UCSD-AML1 (cell line): ENCODE data around the gene SERTAD1.

Source experiments
- DNase-seq: peaks from one replicate; lab custom pipeline; 2025; ENCODE audit not compliant: unreplicated experiment; lab: John Stamatoyannopoulos, UW

Gene SERTAD1

DNA sequence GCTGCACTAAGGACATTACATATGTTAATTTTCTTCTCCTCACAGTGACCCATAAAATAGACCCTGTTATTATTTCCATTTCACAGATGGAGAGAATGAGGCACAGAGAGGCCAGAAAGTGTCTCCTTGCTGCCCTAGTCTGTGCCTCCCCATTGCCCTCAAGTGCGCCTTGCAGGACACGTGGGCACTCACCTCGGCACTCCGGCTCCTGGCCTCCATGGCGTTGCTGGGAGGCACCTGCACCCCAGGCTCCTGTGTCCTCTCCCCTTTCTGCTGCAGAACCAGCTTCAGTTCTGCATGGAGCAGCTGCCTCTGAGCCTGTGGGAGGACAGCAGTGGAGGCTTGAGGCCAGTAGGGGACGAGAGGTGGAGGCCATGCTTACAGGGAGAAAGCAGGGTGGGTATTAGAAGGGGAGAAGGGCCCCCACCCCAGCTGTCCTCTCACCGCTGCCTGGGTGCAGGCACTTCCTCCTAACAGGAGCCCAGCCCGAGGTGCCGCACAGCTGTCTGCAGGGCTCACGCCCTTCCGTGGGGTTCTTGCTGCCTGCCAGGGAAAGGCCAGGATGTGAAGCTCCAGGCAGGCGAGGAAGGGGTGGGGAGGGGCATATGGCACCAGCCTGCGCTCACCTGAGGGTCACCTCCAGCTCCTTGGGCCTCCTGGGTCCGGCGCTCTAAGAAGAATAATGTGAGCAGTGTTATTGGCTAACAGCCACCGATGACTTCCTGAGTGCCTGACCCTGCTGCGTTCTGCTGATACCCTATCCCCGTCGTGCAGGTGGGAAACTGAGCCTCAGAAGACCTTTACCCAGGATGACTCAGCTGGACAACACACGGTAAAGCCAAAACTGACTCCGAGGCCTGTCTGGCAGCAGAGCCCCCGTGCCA lies 17.8 kb downstream of the SERTAD1 start:
- DNase-seq: no peak

DNA sequence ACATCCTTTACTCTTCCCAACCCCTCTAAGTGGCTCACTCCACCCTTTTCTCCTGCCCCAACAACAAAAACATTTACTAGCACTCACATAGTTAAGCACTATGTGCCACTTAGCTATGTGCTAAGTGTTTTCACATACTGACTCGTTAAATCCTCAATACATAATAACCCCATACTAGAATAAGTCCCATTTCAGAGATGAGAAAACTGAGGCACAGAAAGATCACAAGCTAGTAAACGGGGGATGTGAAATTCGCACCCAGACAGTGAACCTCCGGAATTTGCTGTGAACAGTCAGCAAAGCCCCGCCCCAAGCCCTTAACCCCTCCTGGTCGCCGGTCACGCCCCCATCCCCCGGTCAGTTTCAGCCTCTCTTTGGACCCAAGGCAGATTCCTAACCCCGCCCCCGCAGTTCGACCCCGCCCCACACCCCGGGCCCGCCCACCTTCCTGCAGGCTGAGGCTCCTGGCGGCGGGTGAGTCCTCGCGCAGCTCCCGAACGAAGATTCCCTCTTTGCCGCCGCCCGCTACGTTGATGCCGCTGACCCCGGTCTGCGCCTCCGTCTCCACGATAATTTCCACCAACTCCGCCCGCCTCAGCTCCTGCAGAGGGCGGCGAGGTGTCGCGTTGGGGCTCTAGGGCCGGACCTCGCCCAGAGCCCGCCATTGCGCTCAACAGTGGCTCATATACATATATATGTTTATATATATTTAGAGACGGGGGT lies 22.4 kb downstream of the SERTAD1 start:
- DNase-seq: peak; percentile 92

DNA sequence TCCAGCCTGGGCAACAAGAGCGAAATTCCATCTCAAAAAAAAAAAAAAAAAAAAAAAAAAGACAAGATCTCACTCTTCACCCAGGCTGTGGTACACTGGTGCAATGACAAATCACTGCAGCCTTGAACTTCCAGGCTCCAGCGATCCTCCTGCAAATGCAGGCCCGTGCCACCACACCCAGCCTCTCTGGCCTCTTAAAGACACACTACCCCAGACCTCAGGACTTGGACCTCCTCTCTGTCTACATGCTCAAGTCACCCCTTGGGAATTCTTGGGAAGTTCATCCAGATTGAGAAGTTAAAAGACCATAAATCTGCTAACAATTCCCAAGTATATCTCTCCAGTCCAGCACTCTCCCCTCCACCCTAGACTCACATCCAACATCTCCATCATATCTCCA lies 25.2 kb downstream of the SERTAD1 start:
- no peak for DNase-seq

DNA sequence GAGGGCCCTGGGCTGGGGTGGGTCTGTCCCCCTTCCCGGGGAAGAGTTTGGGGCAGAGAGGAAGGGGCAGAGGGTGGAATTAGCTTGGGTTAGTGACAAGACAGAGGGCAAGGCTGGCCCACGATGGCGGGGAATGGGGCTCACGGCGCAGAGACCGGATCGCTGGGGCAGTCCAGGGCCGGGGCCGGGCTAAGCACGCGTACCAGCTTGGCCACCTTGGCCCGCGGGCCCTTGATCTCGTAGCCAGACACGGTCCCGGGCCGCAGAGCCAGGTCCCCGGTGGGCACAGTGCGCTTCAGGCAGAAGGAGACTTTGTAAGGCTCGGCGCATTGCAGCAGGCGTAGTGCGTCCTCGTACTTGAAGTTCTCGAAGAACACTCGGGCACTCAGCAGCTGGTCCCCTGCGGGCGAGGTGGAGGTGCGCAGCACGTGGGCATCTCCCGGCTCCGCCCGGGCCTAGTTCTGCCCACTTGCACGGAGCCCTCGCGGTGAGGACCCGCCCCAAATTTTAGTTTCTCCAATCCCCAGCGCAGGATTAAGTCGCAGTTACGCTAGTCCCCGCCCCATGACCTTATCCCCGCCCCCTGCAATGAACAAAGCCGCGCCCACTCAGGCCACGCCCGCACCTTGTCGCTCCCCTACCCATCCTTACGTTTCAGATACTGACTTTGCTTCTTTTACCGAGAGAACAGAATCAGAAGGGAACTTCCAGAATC lies 27.2 kb downstream of the SERTAD1 start:
- no peak for DNase-seq

DNA sequence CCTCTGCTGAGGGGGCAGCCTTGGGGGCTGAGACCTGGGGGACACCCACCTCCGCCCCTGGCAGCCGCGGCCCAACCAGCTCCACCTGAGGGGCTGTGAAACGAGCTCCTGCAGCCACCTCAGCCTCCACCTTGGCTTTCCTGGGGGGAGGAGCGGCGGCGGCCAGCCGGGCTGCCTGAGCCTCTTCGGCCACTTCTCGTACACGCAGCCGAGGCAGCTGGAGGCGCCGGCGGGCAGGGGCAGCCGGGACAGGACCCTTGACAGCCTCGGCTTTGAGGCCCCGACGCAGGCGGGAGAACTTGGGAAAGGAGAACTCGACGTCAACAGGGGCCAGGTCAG lies 28.3 kb downstream of the SERTAD1 start:
- no peak for DNase-seq

DNA sequence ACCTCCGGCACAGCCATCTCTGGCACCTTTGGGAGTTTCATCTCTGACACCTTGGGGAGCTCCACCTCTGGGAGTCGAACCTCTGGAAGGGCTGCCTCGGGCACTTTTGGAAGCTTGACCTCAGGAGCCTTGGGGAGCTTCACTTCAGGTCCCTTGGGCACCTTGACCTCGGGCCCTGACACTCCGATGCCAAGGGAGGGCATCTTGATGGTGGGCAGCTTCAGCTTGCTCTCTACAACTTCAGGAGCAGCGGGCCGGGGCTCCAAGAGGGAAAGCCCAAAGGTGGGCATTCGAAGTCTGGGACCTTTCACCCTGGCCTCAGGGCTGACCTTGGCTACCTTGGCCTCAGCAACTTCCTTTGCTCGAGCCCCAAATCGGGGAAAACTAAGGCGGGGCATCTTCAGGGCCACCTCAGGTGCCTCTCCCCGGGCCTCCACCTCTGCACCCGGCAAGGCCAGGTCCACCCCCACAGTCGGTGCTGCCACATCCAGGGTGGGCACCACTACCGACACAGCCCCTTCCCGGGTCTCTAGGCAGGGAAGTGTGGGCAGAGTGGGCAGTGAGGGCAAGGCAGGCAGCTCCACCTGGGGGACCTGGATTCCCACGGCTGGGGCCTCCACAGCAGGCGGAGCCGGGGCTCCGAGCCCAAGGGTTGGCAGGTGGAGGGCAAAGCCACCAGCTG lies 28.8 kb downstream of the SERTAD1 start:
- DNase-seq: no peak

DNA sequence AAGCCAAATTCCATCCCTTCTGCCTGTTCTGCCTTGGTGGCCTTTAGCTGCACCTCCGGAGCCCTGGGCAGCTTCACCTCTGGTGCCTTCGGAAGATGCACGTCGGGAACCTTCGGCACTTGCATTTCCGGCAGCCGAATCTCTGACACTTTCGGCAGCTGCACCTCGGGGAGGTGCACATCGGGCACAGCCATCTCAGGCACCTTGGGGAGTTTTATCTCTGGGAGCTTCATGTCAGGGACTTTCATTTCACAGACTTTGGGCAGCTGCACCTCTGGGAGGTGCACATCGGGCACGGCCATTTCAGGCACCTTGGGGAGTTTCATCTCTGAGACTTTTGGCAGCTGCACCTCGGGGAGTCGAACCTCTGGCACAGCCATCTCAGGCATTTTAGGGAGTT lies 29.8 kb downstream of the SERTAD1 start:
- no peak for DNase-seq

DNA sequence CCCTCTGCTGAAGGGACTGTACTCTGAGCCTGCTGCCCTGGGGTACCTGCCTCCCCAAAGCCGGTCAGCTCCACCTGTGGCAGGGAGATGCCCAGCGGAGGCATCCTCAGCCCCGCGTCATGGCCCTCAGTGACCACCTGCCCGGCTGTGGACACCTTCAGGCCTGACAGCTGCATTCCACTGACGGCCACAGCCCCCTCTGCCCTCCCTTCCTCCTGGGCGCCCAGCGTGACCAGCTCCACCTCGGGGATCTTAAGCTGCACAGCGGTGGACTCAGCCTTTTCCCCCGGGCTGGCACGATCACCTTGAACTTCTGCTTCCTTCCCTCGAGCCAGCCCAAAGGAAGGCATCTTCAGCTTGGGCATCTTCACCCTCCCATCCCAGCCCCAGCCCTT lies 31.0 kb downstream of the SERTAD1 start:
- DNase-seq: no peak

DNA sequence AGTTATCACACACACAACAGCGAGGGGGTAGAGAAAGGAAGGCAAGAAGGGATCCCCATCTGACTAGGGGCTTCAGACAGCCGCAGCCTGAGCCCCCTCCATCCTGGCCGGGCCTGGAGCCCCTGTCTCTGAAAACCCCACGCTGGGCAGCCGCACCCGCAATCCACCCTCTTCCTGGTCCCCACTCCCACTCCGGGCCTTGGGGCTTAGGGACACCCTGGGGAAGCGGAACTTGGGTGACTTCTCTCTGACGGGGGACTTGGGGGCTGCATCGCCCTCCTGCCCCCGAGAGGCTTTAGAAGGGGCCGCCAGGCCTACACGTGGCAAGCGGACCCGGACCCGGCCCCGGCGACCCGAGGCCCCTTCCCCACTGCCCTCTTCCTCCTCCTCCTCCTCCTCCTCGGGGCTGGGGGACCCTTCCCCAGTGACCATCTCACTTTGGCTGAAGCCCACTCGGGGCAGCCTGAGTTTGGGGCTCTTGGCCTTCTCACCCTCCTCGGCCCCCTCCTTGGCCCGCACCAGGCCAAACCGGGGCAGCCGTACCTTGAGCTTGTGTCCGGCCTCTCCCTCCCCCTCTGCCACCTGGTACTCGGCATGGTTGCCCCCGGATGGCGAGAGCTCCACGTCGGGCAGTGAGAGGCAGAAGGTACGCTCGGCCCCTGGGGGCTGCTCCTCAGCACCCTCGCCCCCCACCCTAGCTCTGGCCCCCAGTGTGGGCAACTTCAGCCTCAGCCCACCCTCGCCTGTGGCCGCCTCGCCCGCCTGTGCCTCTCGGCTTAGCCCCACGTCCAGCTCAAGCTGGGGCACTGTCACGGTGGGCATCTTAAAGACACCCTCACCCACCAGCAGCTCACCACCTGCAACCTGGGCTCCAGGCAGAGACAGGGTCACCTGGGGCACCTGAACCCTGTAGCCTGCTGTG lies 31.6 kb downstream of the SERTAD1 start:
- DNase-seq: no peak

DNA sequence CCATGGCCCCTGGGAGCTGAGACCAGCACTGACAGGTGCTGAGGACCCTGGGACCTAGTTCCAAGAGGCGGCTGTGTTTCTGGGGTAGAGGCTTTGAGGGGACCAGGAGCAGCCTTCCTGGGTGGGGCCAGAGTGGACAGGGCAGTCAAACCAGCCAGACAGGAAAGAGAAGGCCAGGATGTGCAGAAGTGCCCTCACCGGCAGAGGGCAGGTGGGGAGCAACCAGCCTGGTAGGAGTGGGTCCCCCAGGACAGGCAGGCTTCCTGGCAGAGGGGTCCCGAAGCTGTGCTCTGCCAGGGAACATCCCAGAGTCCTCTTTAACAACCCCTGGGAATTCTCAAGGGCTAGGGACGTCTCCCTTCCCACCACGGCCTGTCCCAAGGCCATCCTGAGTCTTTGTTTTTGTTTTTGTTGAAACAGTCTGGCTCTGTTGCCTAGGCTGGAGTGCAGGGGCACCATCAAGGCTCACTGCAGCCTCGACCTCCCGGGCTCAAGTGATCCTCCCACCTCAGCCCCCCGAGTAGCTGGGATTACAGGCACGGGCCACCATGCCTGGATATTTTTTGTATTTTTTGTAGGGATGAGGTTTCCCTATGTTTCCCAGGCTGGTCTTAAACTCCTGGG lies 32.8 kb downstream of the SERTAD1 start:
- DNase-seq: peak; percentile 23

DNA sequence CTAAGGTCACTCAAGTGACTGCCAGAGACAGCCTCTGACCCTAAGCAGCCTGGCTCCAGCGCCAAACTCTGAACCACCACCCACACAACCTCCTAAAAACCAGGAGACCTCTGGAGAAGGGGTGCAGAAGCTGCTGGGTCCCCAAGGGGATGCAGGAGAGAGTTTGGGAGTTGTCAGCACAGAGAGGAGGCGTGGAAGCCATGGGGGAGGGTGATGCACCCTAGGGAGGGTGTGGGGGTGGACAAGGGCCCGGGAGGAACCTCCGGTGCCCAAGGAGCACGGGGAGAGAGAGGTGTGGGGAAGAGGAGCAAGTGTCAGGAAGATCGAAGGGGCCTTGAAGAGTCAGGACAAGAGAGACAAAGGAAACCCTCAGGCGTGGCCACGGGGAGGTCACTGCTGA lies 33.7 kb downstream of the SERTAD1 start:
- no peak for DNase-seq

DNA sequence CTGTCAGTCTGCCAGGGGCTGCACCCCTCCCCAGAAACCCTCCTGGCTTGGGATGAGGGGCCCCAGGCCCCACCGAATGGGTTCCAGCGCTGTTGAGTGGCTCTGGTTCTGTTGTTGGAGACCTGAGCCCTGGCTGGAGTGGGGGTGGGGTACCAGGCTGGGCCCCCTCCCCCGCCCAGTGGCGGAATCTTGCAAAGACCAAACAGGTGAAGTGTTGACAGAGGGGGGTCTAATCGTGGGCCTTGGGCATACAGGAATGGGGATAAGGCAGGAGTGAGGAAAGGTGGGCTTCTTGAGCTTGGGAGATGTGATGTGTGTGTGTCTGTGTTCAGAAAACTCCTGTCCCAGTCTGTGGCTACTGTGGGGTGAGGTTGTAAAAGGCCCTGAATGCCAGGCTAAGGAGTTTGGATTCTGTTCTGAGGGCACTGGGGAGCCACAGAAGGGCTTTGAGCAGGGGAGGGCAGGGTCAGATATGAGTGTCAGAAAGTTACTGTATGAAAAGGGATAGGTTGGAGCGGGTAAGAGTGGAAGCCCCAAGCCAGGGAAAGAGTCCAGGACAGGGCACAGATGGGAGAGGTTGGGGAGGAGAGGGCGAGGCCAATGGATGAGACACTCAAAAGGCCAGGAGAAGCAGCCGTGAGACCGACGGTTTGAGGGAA lies 35.6 kb downstream of the SERTAD1 start, which contains the start of gene HIPK4:
HIPK4 (minus strand) TSS at position 98 of the 659 bp plus-strand sequence. CDS start 279 bp downstream, outside the sequence.
- no peak for DNase-seq

DNA sequence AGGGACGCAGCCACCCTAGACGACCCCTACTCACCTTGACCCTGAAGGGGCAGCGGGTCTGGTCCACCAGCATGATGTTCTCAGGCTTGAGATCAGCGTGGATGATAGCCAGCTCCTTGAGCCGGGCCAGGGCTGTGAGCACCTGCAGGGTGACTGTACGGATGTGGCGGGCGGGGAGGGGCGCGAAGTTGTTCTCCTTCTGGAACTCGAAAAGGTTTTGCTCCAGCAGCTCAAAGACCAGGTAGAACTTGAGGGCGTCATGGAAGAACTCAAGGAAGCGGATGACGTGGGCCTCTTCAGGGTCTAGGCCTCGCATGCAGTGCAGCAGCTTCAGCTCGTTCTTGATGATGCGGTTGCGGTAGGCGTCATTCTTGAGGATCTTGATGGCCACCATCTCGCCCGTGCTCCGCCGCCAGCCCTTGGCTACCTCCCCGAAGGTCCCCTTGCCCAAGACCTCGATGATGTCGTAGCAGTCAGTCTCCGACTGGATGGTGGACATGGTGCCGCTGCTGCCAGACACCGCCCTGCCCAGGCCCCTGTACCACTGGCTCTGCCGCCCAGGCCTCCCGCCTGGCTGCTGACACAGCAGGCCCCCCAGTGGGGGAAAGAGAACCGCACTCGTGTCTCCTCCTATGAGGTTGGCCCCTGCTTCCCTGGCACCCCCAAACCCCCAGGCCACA lies 36.2 kb downstream of the SERTAD1 start:
- no peak for DNase-seq

DNA sequence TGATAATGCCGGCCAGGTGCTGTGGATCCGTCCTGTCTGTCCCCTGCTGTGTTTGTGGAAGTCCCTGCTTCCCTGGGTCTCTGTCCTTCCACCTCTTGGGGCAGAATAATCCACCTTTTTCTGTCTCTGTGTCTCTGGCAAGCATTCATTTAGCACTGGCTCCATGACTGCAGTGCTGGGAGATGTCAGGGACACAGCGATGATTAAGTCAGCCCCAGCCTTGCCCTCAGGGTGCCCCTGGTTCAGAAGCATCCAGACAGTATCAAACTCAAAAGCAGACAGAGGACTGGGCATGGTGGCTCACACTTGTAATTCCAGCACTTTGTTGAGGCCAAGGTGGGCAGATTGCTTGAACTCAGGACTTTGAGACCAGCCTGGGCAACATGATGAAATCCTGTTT lies 37.3 kb downstream of the SERTAD1 start:
- DNase-seq: no peak

DNA sequence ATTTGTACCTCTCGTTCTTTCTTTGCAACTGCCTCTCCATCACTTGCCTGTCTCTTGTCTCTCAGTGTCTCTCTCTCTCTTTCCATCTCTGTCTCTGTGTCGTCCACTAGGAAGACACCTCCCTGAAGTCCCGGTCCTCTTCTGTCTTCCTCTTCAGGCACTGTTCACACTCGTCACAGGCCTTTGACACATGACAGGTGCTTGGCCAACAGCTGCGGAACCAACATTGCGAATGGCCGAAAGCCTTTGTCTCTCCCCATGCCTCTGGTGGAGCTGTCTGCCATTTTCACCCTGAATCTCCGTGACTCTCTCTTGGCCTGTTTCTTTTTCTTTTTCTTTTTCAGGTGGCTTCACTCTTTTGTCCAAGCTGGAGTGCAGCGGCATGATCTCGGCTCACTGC lies 38.6 kb downstream of the SERTAD1 start:
- no peak for DNase-seq

DNA sequence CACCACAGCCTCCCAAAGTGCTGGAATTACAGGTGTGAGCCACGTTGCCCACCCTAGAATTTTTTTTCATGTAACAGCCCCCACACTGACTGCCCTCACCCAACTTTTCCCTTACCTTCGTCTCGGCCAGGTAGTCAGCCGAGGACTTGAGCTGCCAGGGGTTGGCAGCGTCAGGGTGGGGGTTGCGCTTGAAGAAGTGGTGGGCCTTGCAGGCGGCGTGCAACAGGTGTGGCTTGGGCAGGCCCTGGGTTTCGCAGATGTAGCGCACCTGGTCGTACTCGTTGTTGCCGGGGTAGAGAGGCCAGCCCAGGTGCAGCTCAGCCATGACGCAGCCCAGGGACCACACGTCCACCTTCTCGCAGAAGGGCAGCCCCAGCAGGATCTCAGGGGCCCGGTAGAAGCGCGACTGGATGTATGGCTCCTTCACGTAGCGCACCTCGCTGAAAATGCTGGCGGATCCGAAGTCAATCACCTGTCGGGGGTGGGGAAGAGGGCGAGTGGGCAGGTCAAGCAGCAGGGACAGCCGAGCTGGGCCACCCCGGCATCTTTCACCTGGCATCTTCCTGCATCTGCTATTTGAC lies 42.0 kb downstream of the SERTAD1 start:
- DNase-seq: no peak

DNA sequence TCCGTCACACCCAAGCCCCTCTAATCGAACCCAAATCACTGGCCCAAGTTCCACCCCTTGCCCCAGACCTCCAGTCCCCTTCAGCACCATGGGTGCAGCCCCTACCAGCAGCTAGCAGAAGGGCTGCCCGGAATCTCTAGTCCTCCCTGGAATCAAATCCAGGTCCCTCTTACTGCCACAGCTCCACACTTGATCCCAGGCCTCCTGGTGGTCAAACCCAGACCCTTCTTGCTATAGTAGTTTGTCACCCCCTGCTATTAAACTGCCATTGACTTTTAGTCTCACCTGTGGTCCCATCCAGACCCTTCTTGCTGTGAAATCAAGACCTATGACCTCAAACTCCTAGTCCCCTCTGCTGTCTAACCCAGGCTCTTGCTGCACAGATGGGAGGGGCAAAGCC lies 44.5 kb downstream of the SERTAD1 start:
- DNase-seq: no peak
